GM12872 (cell line): ENCODE measurements around the gene FSTL4.

Experiments
- TF ChIP-seq, protein P1 (sequence below): IDR thresholded peaks from 3 replicates; pipeline ENCODE4 v1.5.1; 2011; ENCODE audit warnings: low read depth, mild to moderate bottlenecking, low read length, moderate library complexity; ENCODE audit not compliant: insufficient read depth

FSTL4 gene

GRCh38 chr5:133579766-133580165, 32.6 kb downstream of the FSTL4 start:
- TF ChIP-seq, protein P1, sequence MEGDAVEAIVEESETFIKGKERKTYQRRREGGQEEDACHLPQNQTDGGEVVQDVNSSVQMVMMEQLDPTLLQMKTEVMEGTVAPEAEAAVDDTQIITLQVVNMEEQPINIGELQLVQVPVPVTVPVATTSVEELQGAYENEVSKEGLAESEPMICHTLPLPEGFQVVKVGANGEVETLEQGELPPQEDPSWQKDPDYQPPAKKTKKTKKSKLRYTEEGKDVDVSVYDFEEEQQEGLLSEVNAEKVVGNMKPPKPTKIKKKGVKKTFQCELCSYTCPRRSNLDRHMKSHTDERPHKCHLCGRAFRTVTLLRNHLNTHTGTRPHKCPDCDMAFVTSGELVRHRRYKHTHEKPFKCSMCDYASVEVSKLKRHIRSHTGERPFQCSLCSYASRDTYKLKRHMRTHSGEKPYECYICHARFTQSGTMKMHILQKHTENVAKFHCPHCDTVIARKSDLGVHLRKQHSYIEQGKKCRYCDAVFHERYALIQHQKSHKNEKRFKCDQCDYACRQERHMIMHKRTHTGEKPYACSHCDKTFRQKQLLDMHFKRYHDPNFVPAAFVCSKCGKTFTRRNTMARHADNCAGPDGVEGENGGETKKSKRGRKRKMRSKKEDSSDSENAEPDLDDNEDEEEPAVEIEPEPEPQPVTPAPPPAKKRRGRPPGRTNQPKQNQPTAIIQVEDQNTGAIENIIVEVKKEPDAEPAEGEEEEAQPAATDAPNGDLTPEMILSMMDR, result no peak

- TF ChIP-seq, protein P1, result no peak
Observed at GRCh38 chr5:133569347-133569746, 43.0 kb downstream of the FSTL4 start.

GRCh38 chr5:133565993-133566392, 46.3 kb downstream of the FSTL4 start:
- TF ChIP-seq, protein P1, result no peak

GRCh38 chr5:133564921-133565565, 47.3 kb downstream of the FSTL4 start:
- TF ChIP-seq, protein P1, result no peak

DNA sequence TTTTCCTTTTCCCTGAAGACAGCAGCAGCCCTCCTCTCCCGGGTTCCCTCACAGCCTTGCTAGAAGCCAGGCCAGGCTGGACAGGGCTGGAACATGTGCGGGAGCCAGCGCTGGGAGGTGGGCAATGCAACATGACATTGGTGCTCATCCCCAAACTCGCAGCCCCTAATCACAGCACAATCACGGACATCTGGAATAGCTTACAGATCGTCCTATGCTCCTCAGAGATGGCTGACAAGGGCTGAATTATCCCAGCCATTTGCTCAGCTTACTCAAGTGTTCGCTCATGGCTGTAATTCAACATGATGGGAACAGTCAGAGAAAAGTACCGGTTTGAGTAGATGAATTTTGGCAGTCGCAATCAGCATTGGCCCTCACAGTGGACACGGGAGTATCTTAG, 49.8 kb downstream of the FSTL4 start:
- TF ChIP-seq, protein P1, result no peak

GRCh38 chr5:133559960-133560359, 52.4 kb downstream of the FSTL4 start:
- TF ChIP-seq, protein P1, result no peak

GRCh38 chr5:133556551-133556950, 55.8 kb downstream of the FSTL4 start:
- TF ChIP-seq, protein P1, result no peak
